Stimulated activated CD8-positive, alpha-beta memory T cell treated with anti-CD3 and anti-CD28 coated beads, Interleukin-7, amount 100 ng/mL, for 4 hours (primary cell): ENCODE data around the gene TTC38.
"Not testable (repeated sequence)": the region's sequence is repeated elsewhere in the genome, so short reads cannot be mapped to it uniquely, and the experiment has no call there.

Experiments
- DNase-seq, 2 donors: peaks; one replicate each; pipeline ENCODE4 v3.0.0-alpha.2; 2020; ENCODE audit warnings: low read depth in 2 of 2

The TTC38 gene

DNA sequence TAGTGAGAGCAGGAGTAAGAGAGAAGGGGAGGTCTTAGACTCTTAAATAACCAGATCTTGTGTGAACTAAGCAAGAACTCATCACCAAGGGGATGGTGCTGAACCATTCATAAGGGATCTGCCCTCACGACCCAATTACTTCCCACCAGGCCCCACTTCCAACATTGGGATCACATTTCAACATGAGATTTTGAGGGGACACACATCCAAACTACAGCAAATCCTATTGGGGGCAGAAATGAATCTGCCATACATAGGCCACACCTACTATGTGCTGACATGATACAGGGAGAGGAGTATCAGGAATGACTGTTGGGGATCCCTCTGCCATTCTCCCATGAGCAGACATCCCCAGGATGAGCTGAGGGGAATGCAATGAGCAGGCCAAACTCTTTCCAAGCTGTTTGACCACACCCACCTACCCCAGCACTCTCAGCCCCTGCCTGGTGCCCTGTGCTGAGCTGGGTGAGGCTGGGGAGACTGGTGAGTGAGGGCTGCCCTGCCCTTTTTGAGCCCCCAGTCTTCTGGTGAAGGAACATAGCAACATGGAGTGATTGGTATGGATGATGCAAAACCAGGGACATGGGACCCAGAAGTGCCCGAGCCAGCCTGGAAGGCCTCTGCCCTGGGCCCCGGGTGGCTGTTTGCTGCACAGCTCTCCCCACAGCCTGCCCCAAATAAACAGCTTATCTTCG lies 27.6 kb downstream of the TTC38 start:
- no peak for DNase-seq

DNA sequence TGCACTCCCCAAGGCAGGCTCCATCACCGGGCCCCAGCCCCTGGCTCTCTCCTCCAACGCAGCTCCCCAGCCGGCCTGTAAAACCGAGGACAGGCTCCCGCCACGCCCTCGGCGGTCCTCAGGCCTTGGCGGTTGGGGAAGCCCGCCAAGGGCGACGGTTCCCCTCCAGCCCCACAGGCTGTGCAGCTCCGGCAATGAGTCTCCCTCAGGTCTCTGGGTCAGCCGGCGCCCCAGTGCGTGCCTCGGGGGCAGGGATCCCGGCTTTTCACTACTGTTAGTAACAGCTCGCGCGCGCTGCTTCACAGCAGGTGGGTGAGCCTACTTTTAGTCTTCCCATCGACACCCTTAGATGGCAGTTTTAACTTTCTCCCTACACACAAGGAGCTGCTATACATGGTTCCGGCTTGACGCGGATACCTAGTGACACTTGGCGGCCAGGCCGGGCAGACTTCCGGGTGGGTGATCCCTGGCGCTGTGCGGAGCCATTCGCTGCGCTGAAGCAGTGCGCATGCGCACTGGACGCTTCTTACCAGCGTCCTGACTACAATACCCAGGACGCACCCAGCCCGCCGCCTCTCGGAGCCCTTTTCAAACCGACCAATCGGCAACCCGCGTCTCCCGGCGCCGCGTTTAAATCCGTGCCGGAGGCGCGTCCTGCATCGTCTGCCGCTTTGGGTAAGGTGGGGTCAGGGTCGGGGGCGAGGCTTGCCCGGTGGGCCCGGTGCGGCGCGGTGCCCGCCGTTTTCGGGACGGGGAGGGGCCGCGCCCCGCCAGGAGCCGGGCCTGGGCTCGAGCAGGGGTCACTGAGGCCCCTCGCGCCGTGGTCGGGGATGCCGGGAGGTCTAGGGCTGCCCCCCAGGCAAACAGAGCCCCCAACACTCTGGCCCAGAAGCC lies 28.7 kb downstream of the TTC38 start, which contains the start of gene GTSE1:
Gene GTSE1 (plus strand): TSS at position 614 of the 894 bp plus-strand sequence. CDS start 531 bp downstream, outside the sequence.
- DNase-seq, result peak; percentile 94 to 97

DNA sequence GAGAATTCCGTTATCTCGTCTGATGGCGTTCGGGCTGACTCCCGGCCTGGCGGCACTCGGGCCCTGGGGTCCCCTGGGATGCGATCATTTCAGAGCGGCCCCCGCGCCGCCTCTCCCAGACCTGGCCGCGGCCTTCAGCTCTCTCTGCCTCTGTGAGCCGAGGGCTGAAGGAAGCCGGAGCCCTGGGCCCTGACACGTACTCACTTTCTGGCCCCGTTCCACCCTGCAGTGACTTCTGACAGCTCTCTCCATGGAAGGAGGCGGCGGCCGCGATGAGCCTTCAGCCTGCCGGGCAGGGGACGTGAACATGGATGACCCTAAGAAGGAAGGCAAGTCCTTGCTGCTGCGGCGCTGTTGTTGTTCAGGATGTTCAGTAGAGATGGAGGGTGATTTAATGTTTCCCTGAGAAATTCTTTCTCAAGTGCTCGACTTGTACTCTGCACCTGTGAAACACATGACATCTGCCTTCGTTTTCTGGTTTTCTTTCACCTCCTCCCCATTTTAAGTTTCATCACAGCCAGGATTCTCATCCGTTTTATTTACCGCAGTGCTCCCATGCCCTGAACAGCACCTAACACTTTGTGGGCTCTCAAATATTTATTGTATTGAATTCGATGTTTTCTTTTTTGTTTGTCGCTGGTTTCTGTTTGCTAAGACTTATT lies 29.5 kb downstream of the TTC38 start:
- no peak for DNase-seq

DNA sequence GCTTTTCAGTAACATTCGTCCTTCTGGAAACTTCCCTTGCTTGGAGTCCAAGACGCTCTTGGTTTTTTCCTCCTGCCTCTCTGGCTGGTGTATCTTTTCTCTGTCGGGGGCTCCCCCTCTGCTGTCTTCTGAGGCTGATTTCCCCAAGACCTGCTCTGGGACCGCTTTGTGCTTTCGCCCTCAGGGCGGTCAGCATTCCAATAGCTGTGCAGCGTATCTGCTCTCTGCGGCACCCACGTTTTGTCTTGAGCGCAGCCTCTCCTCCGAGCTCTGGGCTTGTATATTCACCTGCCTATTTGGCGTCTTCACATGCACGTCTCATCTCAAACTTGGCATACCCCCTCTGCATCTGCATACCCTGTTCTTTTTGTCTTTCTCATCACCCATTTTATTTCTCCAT lies 31.3 kb downstream of the TTC38 start:
- no peak for DNase-seq

DNA sequence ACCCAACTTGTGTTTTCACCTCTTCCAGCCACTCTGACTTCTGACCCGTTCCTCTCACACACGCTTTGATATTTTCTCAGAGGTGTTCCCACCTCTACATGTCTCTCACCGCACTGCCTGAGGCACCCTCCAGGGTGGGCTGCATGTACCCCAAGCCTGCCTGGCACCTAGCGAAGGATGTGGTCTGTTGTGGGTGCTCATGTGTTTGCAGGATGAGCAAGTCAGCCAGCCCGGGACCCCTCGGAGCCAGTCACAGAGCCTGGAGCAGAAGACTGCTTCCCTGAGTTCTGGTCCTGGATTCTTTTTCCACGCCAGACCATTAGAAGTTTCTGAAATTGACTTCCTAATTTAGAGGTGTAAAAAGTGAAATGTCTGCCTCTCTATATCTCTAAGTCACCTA lies 32.7 kb downstream of the TTC38 start:
- no peak for DNase-seq

DNA sequence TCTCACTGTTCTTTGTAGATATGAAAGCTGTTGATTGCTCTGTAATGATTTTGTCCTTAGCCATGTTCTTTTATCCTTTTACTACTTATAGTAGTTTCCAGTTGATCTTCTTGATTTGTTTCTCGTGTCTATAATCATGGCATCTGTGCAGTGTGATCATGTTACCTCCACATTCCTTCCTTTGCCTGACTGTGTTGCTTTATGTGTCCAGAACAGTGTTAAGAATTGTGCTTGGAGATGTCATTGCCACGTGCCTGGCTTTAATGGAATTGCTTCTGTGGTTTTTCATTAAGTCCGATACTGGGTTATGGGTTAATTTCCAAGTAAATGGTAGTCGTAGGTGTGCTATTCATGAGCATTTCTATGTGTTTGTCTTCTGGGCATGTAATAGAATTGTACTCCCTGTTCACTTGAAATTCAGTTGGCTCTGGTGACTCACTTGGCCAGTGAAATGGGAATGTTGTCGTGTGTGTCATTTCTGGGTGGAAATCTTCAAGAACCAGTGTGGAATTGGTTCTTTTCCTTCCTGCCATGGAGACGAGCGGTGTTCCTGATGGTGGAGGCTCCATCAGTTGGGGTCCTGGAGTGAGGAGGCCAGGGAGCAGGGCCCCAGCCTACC lies 35.6 kb downstream of the TTC38 start:
- DNase-seq, result no peak

DNA sequence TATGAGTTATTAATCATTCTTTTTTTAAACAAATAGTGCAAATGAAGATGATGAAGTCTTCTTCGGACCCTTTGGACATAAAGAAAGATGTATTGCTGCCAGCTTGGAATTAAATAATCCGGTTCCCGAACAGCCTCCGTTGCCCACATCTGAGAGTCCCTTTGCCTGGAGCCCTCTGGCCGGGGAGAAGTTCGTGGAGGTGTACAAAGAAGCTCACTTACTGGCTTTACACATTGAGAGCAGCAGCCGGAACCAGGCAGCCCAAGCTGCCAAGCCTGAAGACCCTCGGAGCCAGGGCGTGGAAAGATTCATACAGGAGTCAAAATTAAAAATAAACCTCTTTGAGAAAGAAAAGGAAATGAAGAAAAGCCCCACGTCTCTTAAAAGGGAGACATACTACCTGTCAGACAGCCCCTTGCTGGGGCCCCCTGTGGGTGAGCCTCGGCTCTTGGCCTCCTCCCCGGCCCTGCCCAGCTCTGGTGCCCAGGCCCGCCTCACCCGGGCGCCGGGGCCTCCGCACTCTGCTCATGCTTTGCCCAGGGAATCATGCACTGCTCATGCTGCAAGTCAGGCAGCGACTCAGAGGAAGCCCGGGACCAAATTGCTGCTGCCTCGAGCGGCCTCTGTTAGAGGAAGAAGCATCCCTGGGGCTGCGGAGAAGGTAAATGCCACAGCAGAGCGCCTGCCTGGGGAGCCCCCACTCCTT lies 40.6 kb downstream of the TTC38 start:
- no peak for DNase-seq

DNA sequence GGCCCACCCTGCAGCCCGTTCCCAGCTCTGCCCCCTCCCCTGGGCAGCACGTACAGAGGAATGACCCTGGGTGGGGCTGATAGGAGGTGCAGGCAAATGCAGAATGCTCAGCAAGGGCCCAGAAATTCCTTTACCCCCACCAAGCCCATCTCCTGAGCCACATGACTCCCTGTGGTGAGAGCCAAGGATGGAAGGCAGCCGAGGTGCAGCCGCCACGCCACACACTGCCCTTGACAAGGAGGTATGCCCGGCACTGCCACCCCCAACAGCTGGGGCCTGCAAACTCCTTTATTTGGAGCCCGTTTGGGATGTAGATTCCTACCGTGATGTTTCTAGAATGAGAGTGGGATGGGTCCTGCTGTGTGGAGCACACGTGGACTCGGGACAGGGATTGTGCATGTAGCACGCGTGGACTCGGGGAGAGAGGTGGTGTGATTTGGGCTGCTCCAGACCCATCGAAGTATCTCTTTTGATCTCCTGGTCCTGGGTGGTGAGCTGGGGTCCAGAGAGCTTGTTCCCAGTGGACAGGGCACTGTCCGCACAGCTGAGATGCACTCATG lies 41.8 kb downstream of the TTC38 start:
- no peak for DNase-seq

DNA sequence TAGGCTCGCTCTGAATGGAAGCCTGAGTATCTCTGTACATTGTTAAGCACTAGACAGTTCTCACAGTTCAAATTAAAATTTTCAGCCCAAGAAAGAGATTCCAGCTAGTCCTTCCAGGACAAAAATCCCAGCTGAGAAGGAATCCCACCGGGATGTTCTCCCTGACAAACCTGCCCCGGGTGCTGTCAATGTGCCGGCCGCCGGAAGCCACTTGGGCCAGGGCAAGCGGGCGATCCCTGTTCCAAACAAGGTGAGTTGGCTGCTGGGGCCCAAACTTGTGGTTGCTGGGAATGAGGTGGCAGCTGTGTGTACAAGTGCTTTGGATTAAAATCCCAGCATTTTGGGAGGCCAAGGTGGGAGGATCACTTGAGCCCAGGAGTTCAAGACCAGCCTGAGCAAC lies 44.2 kb downstream of the TTC38 start:
- DNase-seq, result no peak

DNA sequence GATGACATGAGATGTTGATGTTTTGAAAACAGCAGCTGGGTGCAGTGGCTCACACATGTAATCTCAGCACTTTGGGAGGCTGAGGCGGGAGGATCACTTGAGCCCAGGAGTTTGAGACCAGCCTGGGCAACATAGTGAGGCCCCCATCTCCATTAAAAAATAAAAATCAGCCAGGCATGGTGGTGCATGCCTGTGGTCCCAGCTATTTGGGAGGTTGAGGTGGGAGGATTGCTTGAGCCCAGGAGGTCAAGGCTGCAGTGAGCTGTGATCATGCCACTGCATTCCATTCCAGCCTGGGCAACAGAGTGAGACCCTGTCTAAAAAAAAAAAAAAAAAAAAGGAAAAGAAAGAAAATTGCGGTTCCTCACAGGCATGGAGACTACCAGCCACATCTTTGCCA lies 45.0 kb downstream of the TTC38 start:
- not testable (repeated sequence) for DNase-seq

DNA sequence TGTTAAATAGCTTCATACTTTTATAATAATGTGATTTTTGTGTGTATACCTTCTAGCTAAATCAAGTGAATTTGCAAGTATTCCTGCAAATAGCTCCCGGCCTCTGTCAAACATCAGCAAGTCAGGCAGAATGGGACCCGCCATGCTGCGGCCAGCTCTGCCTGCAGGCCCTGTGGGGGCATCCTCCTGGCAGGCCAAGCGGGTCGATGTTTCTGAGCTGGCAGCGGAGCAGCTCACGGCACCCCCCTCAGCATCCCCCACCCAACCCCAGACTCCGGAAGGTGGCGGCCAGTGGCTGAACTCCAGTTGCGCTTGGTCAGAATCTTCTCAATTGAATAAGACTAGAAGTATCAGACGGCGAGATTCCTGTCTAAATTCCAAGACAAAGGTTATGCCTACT lies 48.2 kb downstream of the TTC38 start:
- no peak for DNase-seq

DNA sequence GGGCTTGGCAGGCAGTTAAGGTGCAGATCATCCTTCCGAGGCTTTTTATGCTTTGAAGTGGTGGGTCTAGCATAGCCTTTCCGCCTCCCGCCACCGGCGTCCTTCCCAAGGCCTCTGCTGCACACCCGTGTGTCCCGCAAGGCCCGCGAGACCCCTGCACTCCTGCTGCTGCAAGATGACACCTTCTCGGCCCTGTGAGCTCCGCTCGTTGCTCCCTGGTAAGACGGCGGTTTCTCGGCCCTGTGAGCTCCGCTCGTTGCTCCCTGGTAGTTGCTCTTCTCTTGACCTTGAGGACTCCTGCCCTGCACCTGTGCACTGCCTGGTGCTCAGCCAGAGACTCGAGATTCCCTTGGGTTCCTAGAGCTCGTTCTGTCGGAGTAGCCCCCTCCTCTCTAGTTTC lies 49.8 kb downstream of the TTC38 start:
- no peak for DNase-seq

DNA sequence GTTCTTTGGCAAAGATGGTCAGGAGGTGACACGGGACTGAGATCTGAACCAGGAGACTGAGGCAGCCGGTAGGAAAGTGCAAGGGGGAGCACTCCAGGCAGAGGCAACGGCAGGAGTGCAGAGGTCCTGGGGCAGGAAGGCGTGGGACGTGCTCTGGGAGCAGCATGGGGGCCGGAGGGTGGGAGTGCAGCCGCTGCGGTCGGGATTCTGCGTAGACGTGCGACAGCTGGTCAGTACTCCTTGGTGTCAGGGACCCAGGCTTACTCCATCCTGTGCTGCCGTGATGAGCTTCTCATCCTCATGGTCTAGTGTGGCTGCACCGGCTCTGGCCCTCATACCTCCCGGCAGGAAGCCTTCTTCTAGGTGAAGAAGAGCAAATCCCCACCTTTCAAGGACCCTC lies 50.8 kb downstream of the TTC38 start:
- no peak for DNase-seq

DNA sequence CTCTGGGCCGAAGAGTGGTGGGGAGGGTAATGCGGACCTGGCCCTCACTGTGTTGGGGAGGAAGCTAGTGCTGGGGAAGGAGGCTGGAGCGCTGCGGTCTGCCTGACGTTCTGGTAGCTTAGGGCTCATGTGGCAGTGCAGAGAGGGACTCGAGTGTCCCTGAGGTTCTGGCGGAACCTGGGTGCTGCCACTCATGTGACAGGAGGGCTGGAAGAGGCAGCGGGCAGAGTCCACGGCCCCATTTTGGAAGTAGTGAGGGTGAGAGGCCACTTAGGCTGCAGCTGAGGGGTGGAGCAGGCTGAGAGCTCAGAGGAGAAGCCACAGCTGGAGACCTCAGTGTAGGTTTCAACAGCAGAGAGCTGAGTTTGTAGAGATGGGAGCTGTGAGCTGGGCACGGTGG lies 51.5 kb downstream of the TTC38 start:
- DNase-seq, result no peak

DNA sequence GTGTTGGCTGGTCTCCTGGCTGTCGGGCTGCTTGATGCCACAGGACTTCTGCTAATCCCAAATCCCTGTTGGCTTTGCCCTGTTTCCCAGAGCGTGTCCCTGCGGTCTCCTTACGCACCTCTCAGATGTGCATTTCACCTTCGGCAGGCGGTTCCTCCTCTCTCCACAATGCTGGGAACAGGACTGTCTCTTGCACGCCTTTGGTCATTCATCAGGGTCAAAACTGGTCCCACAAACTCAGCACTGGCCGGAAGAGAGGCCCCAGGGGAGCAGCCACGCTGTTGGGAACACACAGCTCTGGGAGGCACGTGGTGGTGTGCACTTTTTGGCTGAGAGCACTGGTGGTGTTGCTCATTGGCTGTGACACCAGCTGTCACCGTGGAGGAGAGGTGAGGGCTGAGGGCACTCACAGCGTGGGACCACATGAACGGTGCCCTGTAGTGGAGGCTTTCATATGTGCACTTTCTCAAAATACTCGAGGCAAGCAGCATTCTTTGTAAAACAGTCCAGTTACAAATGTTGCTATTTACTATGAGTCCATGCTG lies 52.4 kb downstream of the TTC38 start:
- no peak for DNase-seq

DNA sequence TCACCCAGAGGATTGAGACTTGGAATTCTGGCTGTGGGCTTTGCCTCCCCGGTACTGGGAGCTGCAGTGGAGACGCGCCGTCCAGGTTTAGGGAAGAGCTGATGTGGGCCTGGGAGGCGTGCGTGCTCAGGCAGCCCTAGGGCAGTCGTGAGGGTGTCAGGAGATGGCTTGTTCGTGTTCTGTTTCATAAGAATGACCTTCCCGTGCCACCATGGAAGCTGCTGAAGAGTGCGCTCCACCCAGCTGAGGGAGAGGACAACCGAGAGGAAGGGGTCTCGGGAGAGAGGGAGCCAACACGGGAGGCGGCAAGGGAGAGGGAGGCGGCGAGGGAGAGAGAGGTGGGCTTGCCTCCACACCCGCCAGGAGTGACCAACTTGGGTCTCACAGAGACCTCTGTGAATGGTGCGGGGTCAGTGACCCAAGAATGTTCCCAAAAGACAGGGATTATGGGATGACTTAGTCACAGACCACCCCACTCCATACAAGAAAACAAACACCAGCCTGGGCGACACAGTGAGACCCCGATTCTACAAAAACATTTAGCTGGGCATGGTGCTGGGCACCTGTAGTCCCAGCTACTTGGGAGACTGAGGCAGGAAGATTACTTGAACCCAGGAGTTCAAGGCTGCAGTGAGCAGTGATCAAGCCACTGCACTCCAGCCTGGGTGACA lies 53.0 kb downstream of the TTC38 start:
- DNase-seq, result no peak

DNA sequence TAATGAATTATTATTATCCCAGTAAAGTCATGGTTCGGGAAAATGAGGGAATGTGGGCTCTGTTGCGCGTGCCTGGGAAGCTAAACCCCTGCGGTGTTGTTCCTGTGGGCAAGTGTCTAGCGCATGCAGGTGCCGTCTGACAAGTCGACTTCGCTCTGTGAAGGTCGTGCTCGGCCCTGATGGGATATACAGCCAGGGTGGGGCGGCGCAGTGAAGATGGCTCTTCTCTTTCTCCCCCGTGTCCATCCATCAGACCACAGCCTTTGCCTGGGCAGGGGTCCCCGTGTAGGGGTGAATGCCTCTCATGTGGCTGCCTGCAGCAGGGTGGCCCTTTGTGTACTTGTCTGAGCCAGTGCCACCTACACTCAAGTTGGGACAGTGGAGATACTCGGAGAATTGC lies 54.9 kb downstream of the TTC38 start:
- DNase-seq, result no peak

DNA sequence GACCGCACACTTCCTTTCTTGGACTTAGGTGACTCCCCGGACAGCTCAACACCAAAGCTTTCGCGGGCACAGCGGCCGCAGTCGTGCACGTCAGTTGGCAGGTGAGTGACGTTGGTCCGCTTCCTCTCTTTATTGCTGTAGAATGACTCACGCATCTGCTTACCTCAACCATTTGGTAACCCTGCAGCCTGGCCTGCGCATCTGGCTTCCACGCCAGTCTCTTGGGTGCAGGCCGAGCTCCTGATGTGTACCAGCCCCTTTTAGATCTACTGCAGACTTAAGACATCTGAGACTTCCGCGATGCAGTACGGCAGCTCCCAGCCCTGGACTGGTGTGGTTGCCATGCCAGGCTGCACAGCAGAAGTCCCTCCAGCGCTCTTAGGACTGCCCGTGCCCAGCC lies 55.4 kb downstream of the TTC38 start:
- DNase-seq, result no peak

DNA sequence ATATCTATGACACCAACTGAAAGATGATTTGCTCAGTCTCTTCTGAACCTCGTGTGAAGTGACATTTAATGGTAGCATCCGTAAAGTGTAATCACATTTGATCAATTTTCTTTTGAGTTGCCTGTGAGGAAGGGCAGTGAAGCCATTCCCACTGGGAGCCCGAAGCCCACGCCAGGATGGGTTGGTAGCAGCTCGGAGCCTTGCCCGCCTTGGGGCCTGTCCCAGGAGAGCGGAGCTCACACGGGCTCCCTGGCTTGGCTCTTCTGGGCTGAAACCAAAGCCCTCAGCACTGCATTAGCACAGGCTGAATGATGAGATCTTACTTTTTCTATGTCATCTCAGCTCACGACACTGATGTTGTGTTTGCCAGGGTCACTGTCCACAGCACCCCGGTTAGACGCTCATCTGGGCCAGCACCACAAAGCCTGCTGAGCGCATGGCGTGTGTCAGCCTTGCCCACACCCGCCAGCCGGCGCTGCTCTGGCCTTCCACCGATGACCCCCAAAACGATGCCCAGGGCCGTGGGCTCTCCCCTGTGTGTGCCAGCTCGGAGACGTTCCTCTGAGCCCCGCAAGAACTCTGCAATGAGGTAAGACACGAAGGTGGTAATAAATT lies 58.4 kb downstream of the TTC38 start:
- no peak for DNase-seq
